IMR-90 (cell line): ENCODE data around the gene RHOT1. TPM values are rescaled to one million over a fixed set of nuclear protein-coding genes. Genes with fewer than 3 reads are reported as not detected.

ENCODE experiments used
- ATAC-seq: fragments of 200-7000 bp; cut with Tn5 transposase; 2 replicates; pipeline ENCODE4 v1.9.1; 2020; ENCODE audit warnings: low read depth, mild to moderate bottlenecking, moderate library complexity
- BruUV-seq: library from RNA; stranded (reverse); fragments of 400-500 nt; replicated peaks from 2 replicates; lab custom pipeline; 2021; lab: Mats Ljungman, UMichigan
- CTCF ChIA-PET: fragments of 300-600 bp; formaldehyde crosslinking; extraction: SDS; loops from one replicate; lab custom pipeline; 2021; ENCODE audit warnings: antibody characterized with exemption; lab: Yijun Ruan, JAX
- POLR2A ChIA-PET: fragments of 300-600 bp; sonication (Branson Sonifier 250); formaldehyde crosslinking; loops from one replicate; lab custom pipeline; 2022; ENCODE audit warnings: antibody characterized with exemption; ENCODE audit not compliant: unreplicated experiment; lab: Charles Lee
- DNase-seq: peaks from one replicate; pipeline ENCODE4 v3.0.0; 2013
- H2AFZ ChIP-seq: replicated peaks from 2 replicates; pipeline ENCODE3; 2013; ENCODE audit warnings: low read length, mild to moderate bottlenecking; ENCODE audit not compliant: poor library complexity
- H2AK5ac ChIP-seq: 2 replicates; pipeline ENCODE4 v1.6.1; 2013; ENCODE audit warnings: low read depth, low read length, inconsistent platforms
- H2AK9ac ChIP-seq: replicated peaks from 2 replicates; pipeline ENCODE3; 2013; ENCODE audit warnings: mild to moderate bottlenecking, low read depth, low read length, moderate library complexity; ENCODE audit not compliant: poor library complexity
- H2BK120ac ChIP-seq: 2 replicates; pipeline ENCODE4 v1.6.1; 2013; ENCODE audit warnings: low read depth, low read length, inconsistent platforms
- H2BK15ac ChIP-seq: 3 replicates; pipeline ENCODE4 v1.6.1; 2013; ENCODE audit warnings: low read depth, low read length, inconsistent platforms
- H2BK20ac ChIP-seq: 2 replicates; pipeline ENCODE4 v1.6.1; 2013; ENCODE audit warnings: low read depth, mild to moderate bottlenecking, inconsistent platforms, low read length, moderate library complexity
- H2BK5ac ChIP-seq: 2 replicates; pipeline ENCODE4 v1.6.1; 2013; ENCODE audit warnings: mild to moderate bottlenecking, low read depth, low read length, inconsistent platforms; ENCODE audit not compliant: poor library complexity, severe bottlenecking
- H3K14ac ChIP-seq: replicated peaks from 2 replicates; pipeline ENCODE4 v1.6.1; 2013; ENCODE audit warnings: low read depth, low read length, inconsistent platforms
- H3K18ac ChIP-seq: 2 replicates; pipeline ENCODE4 v1.6.1; 2013; ENCODE audit warnings: low read depth, low read length, control low read depth
- H3K23ac ChIP-seq: 2 replicates; pipeline ENCODE4 v1.6.1; 2013; ENCODE audit warnings: low read depth, low read length, inconsistent platforms
- H3K27ac ChIP-seq: 2 replicates; pipeline ENCODE4 v1.5.1; 2013; ENCODE audit warnings: mild to moderate bottlenecking, control low read depth, low read length; ENCODE audit not compliant: insufficient read depth
- H3K27me3 ChIP-seq: 2 replicates; pipeline ENCODE4 v1.6.1; 2013; ENCODE audit warnings: low read length; ENCODE audit not compliant: control insufficient read depth, insufficient read depth
- H3K36me3 ChIP-seq: 2 replicates; pipeline ENCODE4 v1.6.1; 2013; ENCODE audit warnings: low read length, mixed read lengths; ENCODE audit not compliant: control insufficient read depth, insufficient read depth
- H3K4ac ChIP-seq: 2 replicates; pipeline ENCODE4 v1.6.1; 2013; ENCODE audit warnings: low read depth, low read length, inconsistent platforms
- H3K4me1 ChIP-seq: 2 replicates; pipeline ENCODE4 v1.6.1; 2013; ENCODE audit warnings: low read length, mixed read lengths; ENCODE audit not compliant: control insufficient read depth, insufficient read depth
- H3K4me2 ChIP-seq: 2 replicates; pipeline ENCODE4 v1.6.1; 2013; ENCODE audit warnings: low read depth, mild to moderate bottlenecking, control low read depth, low read length, moderate library complexity
- H3K4me3 ChIP-seq: 2 replicates; pipeline ENCODE4 v1.5.1; 2013; ENCODE audit warnings: low read depth, mild to moderate bottlenecking, control low read depth, low read length, moderate library complexity; ENCODE audit not compliant: insufficient read depth
- H3K56ac ChIP-seq: 2 replicates; pipeline ENCODE4 v1.6.1; 2013; ENCODE audit warnings: low read length, inconsistent platforms; ENCODE audit not compliant: insufficient read depth; ENCODE audit errors: extremely low read depth
- H3K79me1 ChIP-seq, 2 experiments: 2 replicates each; pipeline ENCODE4 v1.6.1; 2013; ENCODE audit warnings: low read length in 2 of 2, inconsistent platforms in 1 of 2, low read depth in 1 of 2
- H3K9ac ChIP-seq: 2 replicates; pipeline ENCODE4 v1.6.1; 2013; ENCODE audit warnings: low read depth, low read length, control low read depth
- H3K9me1 ChIP-seq: 2 replicates; pipeline ENCODE4 v1.6.1; 2013; ENCODE audit warnings: low read length, inconsistent platforms; ENCODE audit not compliant: insufficient read depth
- H3K9me3 ChIP-seq: 2 replicates; pipeline ENCODE4 v1.6.1; 2013; ENCODE audit warnings: low read length; ENCODE audit not compliant: control insufficient read depth, insufficient read depth
- H4K20me1 ChIP-seq: 2 replicates; pipeline ENCODE4 v1.6.1; 2013; ENCODE audit warnings: low read length, inconsistent platforms; ENCODE audit not compliant: insufficient read depth
- H4K5ac ChIP-seq: 2 replicates; pipeline ENCODE4 v1.6.1; 2013; ENCODE audit warnings: mild to moderate bottlenecking, low read depth, low read length, control low read depth
- H4K8ac ChIP-seq, 2 experiments: 2 replicates each; pipeline ENCODE4 v1.6.1; 2013; ENCODE audit warnings: low read depth in 2 of 2, low read length in 2 of 2, control low read depth in 1 of 2, inconsistent platforms in 1 of 2
- H4K91ac ChIP-seq: 2 replicates; pipeline ENCODE4 v1.6.1; 2013; ENCODE audit warnings: low read depth, low read length, inconsistent platforms; ENCODE audit not compliant: insufficient read depth
- BHLHE40 ChIP-seq: fragments of 150-350 bp; IDR thresholded peaks from 2 replicates; pipeline ENCODE4 v1.6.1; 2016; ENCODE audit warnings: mild to moderate bottlenecking, low read depth, low read length
- CEBPB ChIP-seq: IDR thresholded peaks from 2 replicates; pipeline ENCODE4 v1.6.1; 2012; ENCODE audit warnings: low read depth, low read length, improper control_type of control experiment
- CHD1 ChIP-seq: IDR thresholded peaks from 2 replicates; pipeline ENCODE4 v1.6.1; 2012; ENCODE audit warnings: low read depth, low read length, improper control_type of control experiment
- CTCF ChIP-seq: conservative IDR thresholded peaks from 2 replicates; pipeline ENCODE4 v1.5.1; 2012; ENCODE audit warnings: mild to moderate bottlenecking, low read depth, low read length, improper control_type of control experiment
- ELK1 ChIP-seq: fragments of 150-350 bp; IDR thresholded peaks from 2 replicates; pipeline ENCODE4 v1.6.1; 2016; ENCODE audit warnings: low read depth, mild to moderate bottlenecking, low read length, moderate library complexity, borderline replicate concordance
- FOS ChIP-seq: fragments of 150-350 bp; IDR thresholded peaks from 2 replicates; pipeline ENCODE4 v1.6.1; 2016; ENCODE audit warnings: low read depth, low read length
- MAZ ChIP-seq: IDR thresholded peaks from 2 replicates; pipeline ENCODE4 v1.6.1; 2012; ENCODE audit warnings: low read depth, mild to moderate bottlenecking, low read length, improper control_type of control experiment, moderate library complexity, borderline replicate concordance
- NFE2L2 ChIP-seq: fragments of 150-350 bp; IDR thresholded peaks from 2 replicates; pipeline ENCODE4 v1.6.1; 2016; ENCODE audit warnings: low read depth, mild to moderate bottlenecking, low read length
- RAD21 ChIP-seq: IDR thresholded peaks from 2 replicates; pipeline ENCODE4 v1.6.1; 2012; ENCODE audit warnings: low read length, improper control_type of control experiment
- RCOR1 ChIP-seq: IDR thresholded peaks from 2 replicates; pipeline ENCODE4 v1.6.1; 2012; ENCODE audit warnings: mild to moderate bottlenecking, low read length, improper control_type of control experiment; ENCODE audit not compliant: insufficient replicate concordance
- RFX5 ChIP-seq: IDR thresholded peaks from 2 replicates; pipeline ENCODE4 v1.8.0; 2012; ENCODE audit warnings: low read depth, mild to moderate bottlenecking, low read length, moderate library complexity
- WGBS, 2 experiments: methylation state at CpG; one replicate each; pipeline versions ENCODE4 v1.1.5 to v1.1.7; 2013; ENCODE audit warnings: missing lambda C conversion rate in 2 of 2; ENCODE audit not compliant: insufficient read length in 1 of 2; ENCODE audit errors: extremely low coverage in 2 of 2; 5-methylcytosine and 5-hydroxymethylcytosine counted together
- dilution Hi-C: fragments of 300-500 bp; cut with HindIII; formaldehyde crosslinking; loops from one replicate; pipeline ENCODE4 v1.14.3; 2018; ENCODE audit warnings: low sequenced_read_pairs; ENCODE audit not compliant: unreplicated experiment
- in situ Hi-C: fragments of 300-500 bp; cut with MboI; formaldehyde crosslinking; loops from 3 replicates; pipeline ENCODE4 v1.14.3; 2019; ENCODE audit warnings: low sequenced_read_pairs, inconsistent platforms, mixed read lengths
- intact Hi-C: fragments of 100-400 bp; cut with micrococcal nuclease; formaldehyde crosslinking; loops from 2 replicates; pipeline ENCODE4 v1.10.0; 2022
- polyA plus RNA-seq, 3 experiments: library from polyadenylated mRNA; depleted of rRNA; stranded (reverse); fragments of >200 nt; gene quantifications; 2 replicates each; pipeline ENCODE4 v1.2.3, GENCODE V29; 2012; ENCODE audit warnings: low replicate concordance in 1 of 3
- total RNA-seq: library from RNA; depleted of rRNA; stranded (reverse); fragments of >200 nt; gene quantifications from 2 replicates; pipeline ENCODE4 v1.2.3, GENCODE V29; 2012

RHOT1 gene
- total and polyA plus RNA-seq, 2 of the 4 experiments (the other 2 are of a cell fraction): 27.4 to 27.6 TPM

GRCh38 chr17:32265192-32265923, 123.1 kb downstream of the RHOT1 start, which contains the start of gene RHBDL3 (continued):
- TF ChIP-seq CHD1: no peak

- ATAC-seq (peak; percentile 33), DNase-seq (no peak)
- dilution Hi-C loops (no loop called here), in situ Hi-C loops (no loop called here), intact Hi-C loops (no loop called here)
- Histone ChIP-seq H3K4me2 (peak overlapping the region; percentile 39), H3K56ac (no peak overlapping the region), H3K36me3 (no peaks in the 10 kb centered on the region), H2BK120ac (no peak overlapping the region), H2AFZ (peak overlapping the region; percentile 79), H3K9me3 (no peaks in the 10 kb centered on the region), H2AK5ac (no peak overlapping the region), H2AK9ac (no peak overlapping the region), H4K20me1 (no peaks in the 10 kb centered on the region; the same call in none of the 2 replicates), H4K91ac (no peak overlapping the region), H3K4ac (no peak overlapping the region), H3K9me1 (peaks cover 5% of the 10 kb centered on the region; the same call in 1 of the 2 replicates), H3K23ac (no peak overlapping the region), H3K27me3 (peaks cover 84% of the 10 kb centered on the region), H4K5ac (no peak overlapping the region), H3K4me3 (peak overlapping the region; percentile 26), H3K14ac (no peak overlapping the region), H2BK20ac (no peak overlapping the region), H3K79me1 (no peaks in the 10 kb centered on the region), H4K8ac (no peak overlapping the region), H3K18ac (no peak overlapping the region), H3K4me1 (no peaks in the 10 kb centered on the region; the same call in 1 of the 2 replicates), H3K9ac (no peak overlapping the region), H3K27ac (no peak overlapping the region), H2BK5ac (no peak overlapping the region), H2BK15ac (no peak overlapping the region)
- BruUV-seq: no TSS peak
- WGBS, 2 experiments: 0% methylated on average over 26 of the region's 55 CpGs; no CpG with 5 or more reads in 1 of the 2 experiments
- ChIA-PET POLR2A (no interaction called here), CTCF (no interaction called here)
- TF ChIP-seq RAD21 (no peak), MAZ (no peak), CTCF (no peak), RFX5 (no peak), CEBPB (no peak), CHD1 (no peak), BHLHE40 (no peak), RCOR1 (no peak), ELK1 (no peak), NFE2L2 (no peak), FOS (no peak)
Measured at GRCh38 chr17:32266051-32266388, 123.7 kb downstream of the RHOT1 start.
